Colonic mucosa (tissue), 4 donors: Measurements from ENCODE around the gene LIN28B. TPM values are rescaled to one million over a fixed set of nuclear protein-coding genes. Genes with fewer than 3 reads are reported as not detected.
"Not testable (repeated sequence)": the region's sequence is repeated elsewhere in the genome, so short reads cannot be mapped to it uniquely, and the experiment has no call there.

ENCODE experiments used
- DNase-seq: peaks from one replicate; pipeline ENCODE4 v3.0.0-alpha.2; 2020
- H3K27ac ChIP-seq: fragments of 200-600 bp; one replicate; pipeline ENCODE4 v1.8.0; 2021
- H3K27me3 ChIP-seq: fragments of 200-600 bp; one replicate; pipeline ENCODE4 v1.8.0; 2021
- H3K36me3 ChIP-seq: fragments of 200-600 bp; one replicate; pipeline ENCODE4 v1.8.0; 2021
- H3K4me1 ChIP-seq: fragments of 200-600 bp; one replicate; pipeline ENCODE4 v1.8.0; 2021; ENCODE audit warnings: mild to moderate bottlenecking
- H3K4me3 ChIP-seq: fragments of 200-600 bp; one replicate; pipeline ENCODE4 v1.8.0; 2021
- H3K9ac ChIP-seq, 2 donors: one replicate each; pipeline ENCODE4 v1.7.0; 2013; ENCODE audit warnings: control low read depth in 2 of 2, low read depth in 2 of 2, low read length in 2 of 2
- H3K9me3 ChIP-seq: fragments of 200-600 bp; one replicate; pipeline ENCODE4 v1.8.0; 2021
- CTCF ChIP-seq: fragments of 200-600 bp; IDR thresholded peaks from one replicate; pipeline ENCODE4 v1.8.0; 2022; ENCODE audit warnings: antibody characterized with exemption, mild to moderate bottlenecking
- intact Hi-C: fragments of 100-400 bp; cut with DNase I; formaldehyde crosslinking; loops from one replicate; pipeline ENCODE4 v1.14.1; 2022
- total RNA-seq, 2 donors: library from RNA; stranded (reverse); fragmentation: NEBNext Ultra II Directional in 1 of 2; extraction: Animal tissue kit (Norgen Biotek cat#: 25700) in 1 of 2; gene quantifications; one replicate each; pipeline ENCODE4 v1.2.1, GENCODE V29; 2021
- donor health status: healthy.
- donor health status: DM: no; HTN: no; CAD: no.
- donor health status: DM: no; HTN: no; CAD: no.

Gene LIN28B
- total RNA-seq, 2 donors from 2014 or later: 0.12 TPM; not detected in 1

GRCh38 chr6:105005451-105005850 lies 48.5 kb downstream of the LIN28B start:
- Histone ChIP-seq H3K9me3 (no peaks in the 10 kb centered on the region), H3K27ac (no peak overlapping the region), H3K27me3 (no peaks in the 10 kb centered on the region), H3K4me1 (no peaks in the 10 kb centered on the region), H3K9ac (no peak overlapping the region), H3K36me3 (no peaks in the 10 kb centered on the region), H3K4me3 (no peak overlapping the region)
- no peak for DNase-seq
- intact Hi-C loops: no loop called here
- TF ChIP-seq CTCF: no peak

- H3K9ac ChIP-seq, intact Hi-C loops, H3K27me3 ChIP-seq, DNase-seq, H3K36me3 ChIP-seq, H3K27ac ChIP-seq, H3K4me3 ChIP-seq, H3K4me1 ChIP-seq, H3K9me3 ChIP-seq: not testable (repeated sequence)
These were observed 56.6 kb downstream of the LIN28B start for GRCh38 chr6:105013459-105013858.

- intact Hi-C loops: no loop called here
- no peak overlapping the region for H3K4me3 ChIP-seq
- no peaks in the 10 kb centered on the region for H3K9me3 ChIP-seq
- H3K27ac ChIP-seq: no peak overlapping the region
- TF ChIP-seq CTCF: no peak
- no peaks in the 10 kb centered on the region for H3K36me3 ChIP-seq
- no peak for DNase-seq
- H3K9ac ChIP-seq: no peak overlapping the region
- H3K4me1 ChIP-seq: no peaks in the 10 kb centered on the region
- H3K27me3 ChIP-seq: no peaks in the 10 kb centered on the region
These were observed 57.5 kb downstream of the LIN28B start for GRCh38 chr6:105014448-105014847.

GRCh38 chr6:105014954-105015353 lies 58.0 kb downstream of the LIN28B start:
- no peak overlapping the region for H3K9ac ChIP-seq
- intact Hi-C loops: no loop called here
- H3K27me3 ChIP-seq: no peaks in the 10 kb centered on the region
- no peak for DNase-seq
- H3K4me1 ChIP-seq: no peaks in the 10 kb centered on the region
- no peak for TF ChIP-seq CTCF
- H3K36me3 ChIP-seq: no peaks in the 10 kb centered on the region
- H3K9me3 ChIP-seq: no peaks in the 10 kb centered on the region
- no peak overlapping the region for H3K4me3 ChIP-seq
- no peak overlapping the region for H3K27ac ChIP-seq

GRCh38 chr6:105015482-105015881 lies 58.6 kb downstream of the LIN28B start:
- intact Hi-C loops: no loop called here
- Histone ChIP-seq H3K36me3 (no peaks in the 10 kb centered on the region), H3K4me3 (no peak overlapping the region), H3K4me1 (no peaks in the 10 kb centered on the region), H3K27ac (no peak overlapping the region), H3K9me3 (no peaks in the 10 kb centered on the region), H3K27me3 (no peaks in the 10 kb centered on the region), H3K9ac (no peak overlapping the region)
- TF ChIP-seq CTCF: no peak
- no peak for DNase-seq

- no peaks in the 10 kb centered on the region for H3K9me3 ChIP-seq
- no peak for TF ChIP-seq CTCF
- no peak for DNase-seq
- H3K36me3 ChIP-seq: no peaks in the 10 kb centered on the region
- H3K9ac ChIP-seq: no peak overlapping the region
- no peaks in the 10 kb centered on the region for H3K27me3 ChIP-seq
- H3K27ac ChIP-seq: no peak overlapping the region
- intact Hi-C loops: no loop called here
- no peaks in the 10 kb centered on the region for H3K4me1 ChIP-seq
- no peak overlapping the region for H3K4me3 ChIP-seq
These were observed 62.4 kb downstream of the LIN28B start for GRCh38 chr6:105019285-105019684.
